GM10847 (cell line): Measurements from ENCODE around the gene SMTN.

Source experiments
- POLR2A ChIP-seq: IDR thresholded peaks from 2 replicates; pipeline ENCODE4 v1.6.1; 2011; ENCODE audit not compliant: insufficient read length; ENCODE audit errors: extremely low read depth

Gene SMTN

DNA sequence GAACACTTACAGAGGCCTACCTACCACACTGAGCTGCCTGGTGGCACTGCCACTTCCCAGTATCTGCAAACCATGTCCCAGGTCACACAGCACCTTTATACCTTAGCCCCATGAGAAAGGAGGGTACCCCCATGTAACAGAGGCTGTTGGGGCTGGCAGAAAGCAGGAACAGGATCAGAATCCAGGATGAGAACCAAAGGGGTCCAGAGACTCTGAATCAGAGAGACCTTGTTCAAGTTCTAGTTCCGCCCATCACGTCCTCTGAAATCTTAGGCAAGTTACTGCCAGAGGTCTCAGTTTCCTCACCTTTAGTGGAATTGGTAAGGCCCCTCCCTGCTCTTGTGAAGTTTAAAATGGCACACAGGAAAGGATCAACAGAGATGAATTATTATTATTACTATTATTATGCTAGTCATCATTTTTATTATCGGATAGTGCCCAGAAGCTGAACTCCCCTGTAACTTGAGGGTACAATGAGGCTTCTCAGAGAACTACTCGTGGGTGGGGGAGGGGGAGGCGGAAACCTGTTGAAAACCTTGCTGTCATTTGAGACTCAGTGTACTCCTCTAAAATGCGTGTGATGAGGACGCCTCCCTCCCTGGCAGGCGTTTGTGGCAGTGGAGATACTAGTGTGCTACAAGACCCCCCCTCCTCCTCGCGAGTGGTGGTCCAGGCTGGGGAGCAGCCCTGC lies 17.0 kb downstream of the SMTN start:
- TF ChIP-seq POLR2A: no peak

DNA sequence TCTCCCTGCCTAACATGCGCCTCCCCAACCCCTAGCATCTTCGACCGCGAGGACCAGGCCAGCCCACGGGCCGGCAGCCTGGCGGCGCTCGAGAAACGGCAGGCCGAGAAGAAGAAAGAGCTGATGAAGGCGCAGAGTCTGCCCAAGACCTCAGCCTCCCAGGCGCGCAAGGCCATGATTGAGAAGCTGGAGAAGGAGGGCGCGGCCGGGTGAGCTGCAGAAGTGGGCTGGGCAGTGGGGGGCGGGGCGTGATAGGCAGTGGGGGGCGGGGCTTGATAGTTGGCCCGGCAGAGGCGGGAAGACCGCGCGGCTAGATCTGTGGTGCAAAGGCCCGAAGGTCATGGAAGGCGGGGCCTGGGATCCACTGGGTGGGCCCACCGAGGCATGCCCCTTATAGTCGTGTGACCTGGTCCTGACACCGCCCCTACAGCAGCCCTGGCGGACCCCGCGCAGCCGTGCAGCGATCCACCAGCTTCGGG lies 17.6 kb downstream of the SMTN start:
- no peak for TF ChIP-seq POLR2A

DNA sequence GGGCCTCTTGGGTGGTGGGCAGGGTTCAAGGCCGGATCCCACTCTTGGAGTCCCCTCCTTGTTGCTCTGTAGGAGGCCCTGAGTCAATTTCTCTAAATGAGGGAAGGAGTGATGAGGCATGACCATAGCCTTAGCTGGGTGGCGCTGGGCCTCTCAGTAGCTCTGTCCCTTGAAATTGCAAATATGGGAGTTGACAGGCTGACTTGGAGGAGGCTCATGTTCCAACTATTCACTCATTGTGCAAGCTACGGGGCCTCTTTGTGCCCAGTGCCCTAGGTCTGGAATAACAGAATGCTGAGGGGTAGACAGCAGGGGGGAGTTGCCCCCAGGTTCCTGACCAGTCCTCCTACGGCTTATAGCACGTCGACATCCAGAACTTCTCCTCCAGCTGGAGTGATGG lies 18.3 kb downstream of the SMTN start:
- no peak for TF ChIP-seq POLR2A

DNA sequence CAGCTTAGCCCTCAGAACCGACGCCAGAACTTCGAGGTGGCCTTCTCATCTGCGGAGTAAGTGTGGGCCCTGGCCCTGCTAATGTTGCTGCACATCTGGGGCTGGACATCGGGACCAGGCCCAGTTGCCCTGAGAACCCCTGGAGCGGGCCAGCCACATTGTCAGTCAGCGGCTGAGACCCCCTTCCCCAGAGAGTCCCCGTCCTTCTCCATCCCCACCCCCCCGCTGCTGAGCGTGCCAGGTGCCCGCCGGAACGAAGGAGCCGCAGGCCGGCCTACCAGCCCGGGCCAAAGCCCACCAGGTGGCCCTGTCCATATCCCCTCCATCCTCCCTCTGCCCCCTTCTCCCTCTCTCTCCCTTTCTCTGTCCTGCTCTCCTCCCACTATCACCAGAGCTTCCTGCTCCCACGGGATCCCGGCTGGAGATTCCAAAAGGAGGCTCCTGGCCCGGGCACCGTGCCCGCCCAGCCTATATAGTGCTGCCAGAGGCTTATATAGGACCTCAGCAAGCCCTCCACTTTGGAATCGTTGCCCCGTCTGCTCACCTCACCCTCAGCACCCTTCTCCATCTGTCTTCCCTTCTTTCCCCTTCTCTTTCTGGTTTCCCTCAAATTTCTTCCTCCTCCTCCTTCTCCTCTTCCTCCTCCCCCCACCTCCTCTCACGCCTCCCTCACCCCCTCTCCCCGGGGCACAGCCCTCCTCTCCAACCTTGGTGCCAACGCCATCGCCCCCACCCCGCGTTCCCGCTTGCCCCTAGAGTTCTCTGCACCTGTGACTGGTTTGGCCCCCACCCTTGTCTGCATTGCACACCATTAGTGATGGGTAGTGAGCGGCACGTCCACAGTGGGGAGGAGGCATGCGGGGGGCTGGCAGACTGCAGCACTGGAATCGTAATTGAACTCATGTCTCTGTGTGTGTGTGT lies 19.0 kb downstream of the SMTN start:
- no peak for TF ChIP-seq POLR2A

DNA sequence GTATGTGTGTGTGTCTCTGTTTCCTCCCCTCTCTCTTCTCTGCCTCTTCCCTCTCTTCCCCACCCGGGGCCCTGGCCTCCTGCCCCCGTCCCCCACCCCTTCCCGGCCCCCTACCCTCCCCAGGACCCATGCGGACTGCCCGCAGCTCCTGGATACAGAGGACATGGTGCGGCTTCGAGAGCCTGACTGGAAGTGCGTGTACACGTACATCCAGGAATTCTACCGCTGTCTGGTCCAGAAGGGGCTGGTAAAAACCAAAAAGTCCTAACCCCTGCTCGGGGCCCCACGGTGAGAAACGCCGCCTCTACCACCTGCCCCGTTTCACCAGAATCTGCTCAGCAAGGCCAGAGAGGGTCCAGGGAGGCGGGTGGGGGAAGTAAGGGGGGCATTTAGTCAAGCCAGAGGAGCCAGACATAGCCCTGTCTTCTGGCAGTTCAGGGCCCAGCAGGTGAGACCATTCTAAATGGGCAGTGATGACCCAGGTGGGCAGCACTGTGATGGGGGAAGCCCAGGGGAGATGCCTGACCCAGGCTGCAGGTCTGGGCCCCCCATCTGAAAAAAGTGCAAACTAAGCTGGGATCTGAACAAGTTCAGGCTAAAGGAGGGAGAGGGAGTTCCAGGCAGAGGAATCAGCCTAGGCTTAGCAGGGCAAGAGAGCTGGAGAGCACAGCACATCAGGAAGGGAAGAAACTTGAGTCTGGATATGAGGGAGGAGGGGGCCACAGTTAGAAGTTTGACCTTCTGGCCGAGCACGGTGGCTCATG lies 19.8 kb downstream of the SMTN start:
- TF ChIP-seq POLR2A: no peak

DNA sequence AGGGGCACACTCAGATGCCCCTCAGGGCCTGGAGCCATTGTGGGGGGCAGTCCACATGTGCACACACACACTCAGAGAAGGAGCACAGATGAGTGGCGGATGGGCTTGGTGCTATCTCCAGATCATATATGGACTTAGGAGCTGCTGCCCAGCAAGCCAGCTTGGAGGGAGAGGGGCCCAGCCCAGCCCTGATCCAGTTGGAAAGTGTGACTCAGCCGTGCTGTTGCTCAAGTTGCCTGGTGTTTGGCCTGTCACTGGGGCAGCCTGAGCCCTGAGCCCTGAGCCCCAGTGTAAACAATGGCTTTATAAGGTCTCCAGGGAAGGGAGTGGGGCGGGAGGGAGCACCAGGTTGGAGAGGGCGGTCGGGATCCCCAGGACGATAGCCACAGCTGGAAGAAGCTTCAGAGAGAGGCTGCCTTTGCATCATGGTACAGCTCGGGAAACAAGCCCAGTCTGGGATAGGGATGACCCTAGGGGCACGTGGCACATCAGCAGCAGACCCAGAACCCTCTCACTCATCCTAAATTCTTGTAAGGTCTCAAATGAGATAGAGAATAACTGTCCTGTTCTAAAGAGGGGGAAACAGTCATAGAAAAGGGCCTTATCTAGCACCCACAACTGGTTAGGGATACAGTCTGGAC lies 21.4 kb downstream of the SMTN start:
- TF ChIP-seq POLR2A: no peak

DNA sequence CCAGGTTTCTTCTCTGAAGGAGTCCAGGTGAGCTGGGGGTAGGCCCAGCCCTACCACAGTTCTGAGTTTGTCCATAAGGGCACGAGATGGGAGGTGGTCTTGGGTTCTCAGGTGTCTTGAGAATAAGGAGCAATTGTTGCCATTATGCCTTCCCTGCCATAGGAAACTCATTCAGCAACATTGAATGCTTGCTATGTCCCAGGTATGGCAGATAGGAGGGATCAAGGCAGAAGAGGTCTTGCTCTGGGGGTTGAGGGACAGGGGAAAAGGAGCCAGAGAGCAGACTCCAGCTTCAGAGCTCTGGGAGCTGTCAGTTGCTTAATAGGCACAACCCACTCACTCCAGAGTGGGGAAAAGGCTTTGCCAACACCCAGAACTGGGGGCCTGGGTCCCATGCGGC lies 22.0 kb downstream of the SMTN start:
- no peak for TF ChIP-seq POLR2A

DNA sequence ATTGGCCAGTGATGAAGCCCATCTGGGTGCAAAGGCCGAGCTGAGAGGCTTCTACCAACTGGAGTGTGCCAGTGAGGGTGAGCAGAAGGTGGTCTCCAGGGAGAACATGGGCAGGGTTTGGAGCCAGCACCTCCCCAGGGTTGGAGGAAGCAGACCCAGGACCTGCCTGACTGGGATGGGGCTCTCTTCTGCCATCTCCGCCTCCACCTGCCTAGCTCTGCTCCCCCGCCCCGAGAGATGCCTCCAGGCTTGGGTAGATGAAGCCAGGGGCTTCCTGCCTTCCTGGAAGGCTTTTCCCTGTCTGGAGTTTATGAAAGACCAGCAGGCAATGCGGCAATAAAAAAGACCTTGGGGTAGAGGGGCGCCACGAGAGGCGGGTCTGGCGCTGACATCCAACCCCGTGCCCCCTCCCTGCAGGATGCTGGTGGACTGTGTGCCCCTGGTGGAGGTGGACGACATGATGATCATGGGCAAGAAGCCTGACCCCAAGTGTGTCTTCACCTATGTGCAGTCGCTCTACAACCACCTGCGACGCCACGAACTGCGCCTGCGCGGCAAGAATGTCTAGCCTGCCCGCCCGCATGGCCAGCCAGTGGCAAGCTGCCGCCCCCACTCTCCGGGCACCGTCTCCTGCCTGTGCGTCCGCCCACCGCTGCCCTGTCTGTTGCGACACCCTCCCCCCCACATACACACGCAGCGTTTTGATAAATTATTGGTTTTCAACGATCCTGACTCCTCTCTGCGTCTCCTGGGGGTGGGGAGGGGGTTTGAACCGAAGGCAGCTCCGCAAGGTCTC lies 23.0 kb downstream of the SMTN start:
- TF ChIP-seq POLR2A: no peak

DNA sequence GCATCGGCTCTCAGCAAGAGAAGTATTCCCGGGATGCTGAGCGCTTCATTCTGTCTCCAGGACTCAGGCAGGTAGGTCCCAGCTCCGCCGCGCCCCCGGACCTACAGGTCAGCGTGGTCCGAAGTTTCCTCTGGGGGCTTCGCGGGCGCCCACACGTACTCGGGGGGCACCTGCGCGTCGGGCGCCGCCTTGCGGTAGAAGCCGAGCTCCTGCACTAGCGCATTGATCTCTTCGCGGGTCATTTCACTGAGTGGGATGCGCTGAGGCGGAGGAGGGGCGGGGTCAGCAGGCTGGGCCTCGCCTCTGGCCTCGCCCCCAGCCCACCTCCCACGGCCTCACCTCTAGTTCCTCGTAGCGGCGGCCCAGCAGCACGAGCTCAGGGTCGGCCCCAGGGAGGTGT lies 23.8 kb downstream of the SMTN start:
- no peak for TF ChIP-seq POLR2A

DNA sequence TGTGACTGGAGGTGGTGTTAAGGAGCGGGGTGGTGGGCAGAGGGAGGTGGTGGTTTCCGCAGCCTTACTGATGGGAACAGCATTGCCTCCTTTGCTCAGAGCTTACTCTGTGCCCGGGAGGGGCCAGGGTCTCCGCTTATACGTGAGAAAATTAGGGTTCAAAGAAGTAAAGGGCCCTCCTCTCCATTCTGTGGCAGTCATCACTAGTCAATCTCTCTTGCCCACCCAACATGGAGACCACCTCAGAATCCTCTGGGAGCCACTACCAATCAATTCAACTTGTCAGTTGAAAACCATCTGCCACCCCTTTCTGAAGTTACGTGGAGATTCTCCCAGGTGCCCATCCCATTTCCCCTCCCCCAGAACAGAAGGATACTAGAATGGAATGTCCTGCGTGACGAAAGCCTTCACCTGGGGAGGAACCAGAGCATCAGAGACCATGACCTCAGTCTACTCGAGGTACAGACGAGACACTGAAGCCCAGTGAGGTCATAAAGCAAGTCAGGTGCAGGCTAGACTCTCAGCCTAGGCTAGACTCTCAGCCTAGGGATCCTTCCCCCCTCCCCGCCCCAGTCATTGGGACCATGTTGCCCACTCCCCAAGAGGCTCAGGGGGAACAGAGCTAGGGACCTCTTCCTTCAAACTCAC lies 24.3 kb downstream of the SMTN start:
- no peak for TF ChIP-seq POLR2A

DNA sequence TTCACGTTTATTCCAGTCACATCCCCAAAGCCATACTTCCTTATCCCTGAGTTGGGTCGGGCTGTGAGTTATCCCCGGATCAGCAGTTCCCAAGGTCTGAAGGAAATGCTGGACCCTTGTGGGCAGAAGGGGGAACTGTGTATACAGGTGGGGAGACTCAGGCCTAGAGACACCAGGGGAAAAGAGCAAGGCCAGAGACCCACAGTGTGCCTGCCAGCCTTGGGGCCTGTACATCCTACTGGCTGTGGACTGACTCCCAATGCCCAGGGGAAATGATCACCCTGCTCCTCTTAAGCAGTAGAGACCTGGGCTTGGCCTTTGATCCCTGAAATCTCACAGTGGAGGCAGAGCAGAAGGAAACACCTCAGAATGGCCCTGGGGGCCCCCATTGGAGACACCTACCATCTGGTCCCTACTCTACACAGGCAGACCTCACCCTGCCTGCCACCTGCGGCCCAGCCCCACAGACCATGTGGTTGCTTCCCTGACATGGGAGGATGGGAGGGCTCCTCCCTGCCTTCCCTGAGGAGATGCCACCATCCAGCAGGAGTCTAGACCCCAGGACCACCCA lies 25.0 kb downstream of the SMTN start:
- TF ChIP-seq POLR2A: no peak

DNA sequence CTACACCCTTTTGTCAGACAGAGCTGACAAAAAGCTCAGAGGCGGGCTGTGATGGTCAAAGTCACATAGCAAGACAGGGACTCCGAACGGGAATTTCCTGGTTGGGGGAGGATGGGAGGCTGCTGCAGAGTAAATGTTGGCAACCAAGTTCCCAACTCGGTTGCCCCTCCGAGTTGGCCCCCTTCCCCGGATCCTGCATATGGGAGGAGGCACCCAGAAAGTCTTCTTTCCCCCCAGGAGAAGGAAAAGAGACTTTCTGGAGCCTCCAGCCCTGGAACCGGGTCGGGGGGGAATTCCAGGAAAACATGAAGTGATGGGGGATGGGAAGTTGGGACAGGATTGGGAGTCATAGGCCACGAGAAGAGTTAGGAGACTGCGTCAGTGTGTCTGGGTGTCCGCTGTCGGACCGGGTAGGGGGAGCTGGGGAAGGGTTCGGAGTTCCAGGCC lies 25.6 kb downstream of the SMTN start:
- TF ChIP-seq POLR2A: no peak

DNA sequence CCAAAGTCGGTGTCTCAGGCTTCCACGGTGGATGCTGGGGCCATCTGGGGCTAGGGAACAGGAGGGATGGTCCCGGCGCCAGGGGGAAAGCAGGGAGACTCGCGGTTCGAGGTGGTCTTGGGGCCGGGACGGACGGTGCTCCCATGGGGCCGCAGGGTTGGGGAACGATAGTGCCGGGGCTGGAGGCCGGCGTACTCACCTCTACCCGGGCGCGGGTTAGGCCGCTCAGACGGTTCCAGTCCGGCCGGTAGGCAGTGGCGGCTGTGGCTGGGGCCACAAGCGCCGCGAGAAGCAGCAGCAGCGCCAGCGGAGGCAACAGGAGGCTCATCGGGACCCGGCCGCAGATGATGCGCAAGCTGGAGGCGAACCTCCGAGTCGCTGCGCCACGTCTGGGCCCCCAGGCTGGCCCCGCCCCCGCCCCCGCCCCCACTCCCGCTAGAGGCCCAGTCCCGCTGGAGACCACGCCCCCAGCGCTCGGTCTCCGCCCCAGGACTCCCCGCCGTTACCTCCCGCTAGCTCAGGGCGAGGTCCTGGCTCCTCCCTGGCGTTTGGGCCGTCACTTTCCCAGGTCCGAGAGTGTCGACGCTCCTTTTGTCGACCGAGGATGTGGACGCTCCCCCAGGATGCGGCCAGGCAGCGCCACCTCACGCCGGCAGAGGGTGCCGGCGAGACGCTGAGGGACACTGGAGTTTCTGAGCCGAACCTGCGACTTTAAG lies 26.2 kb downstream of the SMTN start, which contains the start of gene SELENOM:
Gene SELENOM (minus strand): TSS at position 391 of the 716 bp plus-strand sequence. CDS start 63 bp downstream, at position 328.
- peak; percentile 14 for TF ChIP-seq POLR2A
